Keratinocyte (primary cell): Measurements from ENCODE around the gene BCL7A. TPM values are rescaled to one million over a fixed set of nuclear protein-coding genes. Genes with fewer than 3 reads are reported as not detected.

ENCODE experiments used
- DNase-seq: peaks from one replicate; pipeline ENCODE4 v3.0.0-alpha.2; 2011; ENCODE audit warnings: low read depth, missing footprints, low spot score
- FAIRE-seq: peaks from 2 replicates; lab custom pipeline; 2011; peaks lifted over from hg19 to GRCh38; lab: Jason Lieb, UNC
- H2AFZ ChIP-seq: 2 replicates; pipeline ENCODE4 v1.6.0; 2012; ENCODE audit warnings: low read length, control low read depth, inconsistent platforms; ENCODE audit not compliant: control insufficient read depth
- H3K27ac ChIP-seq: 2 replicates; pipeline ENCODE4 v1.5.1; 2011; ENCODE audit warnings: low read length; ENCODE audit not compliant: control insufficient read depth, insufficient read depth
- H3K27me3 ChIP-seq: 3 replicates; pipeline ENCODE4 v1.6.0; 2011; ENCODE audit warnings: low read length; ENCODE audit not compliant: control insufficient read depth, insufficient read depth; ENCODE audit errors: extremely low read depth
- H3K36me3 ChIP-seq, 2 experiments: 2 replicates in 1 of 2; 3 replicates in 1 of 2; pipeline ENCODE4 v1.5.1; 2011; ENCODE audit warnings: low read length in 2 of 2, mild to moderate bottlenecking in 1 of 2; ENCODE audit not compliant: control insufficient read depth in 2 of 2, insufficient read depth in 2 of 2; ENCODE audit errors: extremely low read depth in 1 of 2
- H3K4me1 ChIP-seq: 3 replicates; pipeline ENCODE4 v1.5.1; 2011; ENCODE audit warnings: low read length; ENCODE audit not compliant: control insufficient read depth, insufficient read depth; ENCODE audit errors: extremely low read depth
- H3K4me2 ChIP-seq: 3 replicates; pipeline ENCODE4 v1.6.0; 2011; ENCODE audit warnings: low read depth, low read length; ENCODE audit not compliant: control insufficient read depth, insufficient read depth; ENCODE audit errors: extremely low read depth
- H3K4me3 ChIP-seq, 3 experiments: fragments of 200-600 bp in 1 of 3; sonication (generic) in 1 of 3; 2 replicates in 2 of 3; 3 replicates in 1 of 3; pipeline ENCODE4 v1.5.1; 2011 to 2016; ENCODE audit warnings: low read length in 3 of 3, mild to moderate bottlenecking in 3 of 3, control low read depth in 2 of 3, inconsistent platforms in 1 of 3, low read depth in 1 of 3, mixed read lengths in 1 of 3, mixed run types in 1 of 3, moderate library complexity in 1 of 3; ENCODE audit not compliant: control insufficient read depth in 2 of 3, insufficient read depth in 2 of 3; ENCODE audit errors: extremely low read depth in 1 of 3
- H3K79me2 ChIP-seq: 2 replicates; pipeline ENCODE4 v1.6.0; 2012; ENCODE audit warnings: low read length; ENCODE audit not compliant: control insufficient read depth, insufficient read depth
- H3K9ac ChIP-seq: 3 replicates; pipeline ENCODE4 v1.6.0; 2011; ENCODE audit warnings: low read length; ENCODE audit not compliant: control insufficient read depth, insufficient read depth; ENCODE audit errors: extremely low read depth
- H3K9me1 ChIP-seq: 3 replicates; pipeline ENCODE4 v1.6.0; 2011; ENCODE audit warnings: low read length; ENCODE audit not compliant: control insufficient read depth, insufficient read depth; ENCODE audit errors: extremely low read depth
- H3K9me3 ChIP-seq: 2 replicates; pipeline ENCODE4 v1.5.1; 2012; ENCODE audit warnings: low read depth, low read length; ENCODE audit not compliant: control insufficient read depth
- H4K20me1 ChIP-seq: 3 replicates; pipeline ENCODE4 v1.6.0; 2011; ENCODE audit warnings: low read length; ENCODE audit not compliant: control insufficient read depth, insufficient read depth; ENCODE audit errors: extremely low read depth
- EZH2 ChIP-seq: IDR thresholded peaks from one replicate; pipeline ENCODE4 v1.6.1; 2012; ENCODE audit warnings: inconsistent platforms, mild to moderate bottlenecking, low read length, moderate library complexity
- dilution Hi-C: fragments of 300-500 bp; cut with MboI; formaldehyde crosslinking; loops from one replicate; pipeline ENCODE4 v1.7.0; 2020; ENCODE audit warnings: low sequenced_read_pairs; ENCODE audit not compliant: extremely low pct_ligation_motif_present
- polyA plus RNA-seq, 5 experiments: library from polyadenylated mRNA; depleted of rRNA in 3 of 5; stranded (reverse) in 3 of 5; stranded (forward) in 1 of 5; unstranded in 1 of 5; fragments of >200 nt; gene quantifications; 1 replicate in 1 of 5; 2 replicates in 3 of 5; 3 replicates in 1 of 5; pipeline versions ENCODE4 v1.2.1 to v1.2.3, GENCODE V29; 2011 to 2012; ENCODE audit warnings: missing spikeins in 2 of 5, low read depth in 1 of 5, low replicate concordance in 1 of 5
- TF ChIP-seq, protein P1 (sequence below), 3 experiments: IDR thresholded peaks in 1 of 3; conservative IDR thresholded peaks in 1 of 3; optimal IDR thresholded peaks in 1 of 3; 2 replicates in 2 of 3; 3 replicates in 1 of 3; pipeline versions ENCODE3 to v1.5.1; 2011; ENCODE audit warnings: low read length in 3 of 3, mild to moderate bottlenecking in 3 of 3, moderate library complexity in 2 of 3, control low read depth in 1 of 3, inconsistent platforms in 1 of 3; ENCODE audit not compliant: insufficient read depth in 2 of 3; ENCODE audit errors: extremely low read depth in 1 of 3

BCL7A gene
- polyA plus RNA-seq, 1 donor (not counting 4 experiments of a cell fraction or from before 2014, with no cell fraction given): 12.8 TPM

DNA sequence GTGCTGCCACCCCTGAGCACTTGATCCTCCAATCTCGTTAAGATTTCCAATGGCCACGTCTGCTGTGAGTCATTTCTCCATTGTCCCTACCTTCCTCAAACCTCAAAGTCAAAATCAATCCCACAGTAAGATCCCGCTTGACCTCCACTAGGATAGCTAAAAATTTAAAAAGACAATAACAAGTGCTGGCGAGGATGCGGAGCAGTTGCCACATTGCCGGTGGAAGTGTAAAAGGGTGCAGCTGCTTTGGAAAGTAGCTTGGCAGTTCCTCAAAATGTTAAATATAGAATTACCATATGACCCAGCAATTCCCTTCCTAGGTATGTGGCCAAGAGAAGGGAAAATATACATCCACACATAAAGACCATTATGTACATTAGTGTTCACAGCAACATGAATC lies 9.5 kb upstream of the BCL7A start:
- Histone ChIP-seq H3K36me3 (no peaks in the 10 kb centered on the region), H4K20me1 (no peaks in the 10 kb centered on the region), H3K27ac (no peak overlapping the region), H3K79me2 (no peaks in the 10 kb centered on the region), H3K9me3 (no peaks in the 10 kb centered on the region), H3K9ac (no peak overlapping the region), H2AFZ (no peak overlapping the region), H3K4me1 (no peaks in the 10 kb centered on the region), H3K4me2 (no peak overlapping the region), H3K9me1 (no peaks in the 10 kb centered on the region), H3K27me3 (no peaks in the 10 kb centered on the region), H3K4me3 (no peak overlapping the region)
- no peak for FAIRE-seq
- dilution Hi-C loops: no loop called here
- TF ChIP-seq, protein P1, sequence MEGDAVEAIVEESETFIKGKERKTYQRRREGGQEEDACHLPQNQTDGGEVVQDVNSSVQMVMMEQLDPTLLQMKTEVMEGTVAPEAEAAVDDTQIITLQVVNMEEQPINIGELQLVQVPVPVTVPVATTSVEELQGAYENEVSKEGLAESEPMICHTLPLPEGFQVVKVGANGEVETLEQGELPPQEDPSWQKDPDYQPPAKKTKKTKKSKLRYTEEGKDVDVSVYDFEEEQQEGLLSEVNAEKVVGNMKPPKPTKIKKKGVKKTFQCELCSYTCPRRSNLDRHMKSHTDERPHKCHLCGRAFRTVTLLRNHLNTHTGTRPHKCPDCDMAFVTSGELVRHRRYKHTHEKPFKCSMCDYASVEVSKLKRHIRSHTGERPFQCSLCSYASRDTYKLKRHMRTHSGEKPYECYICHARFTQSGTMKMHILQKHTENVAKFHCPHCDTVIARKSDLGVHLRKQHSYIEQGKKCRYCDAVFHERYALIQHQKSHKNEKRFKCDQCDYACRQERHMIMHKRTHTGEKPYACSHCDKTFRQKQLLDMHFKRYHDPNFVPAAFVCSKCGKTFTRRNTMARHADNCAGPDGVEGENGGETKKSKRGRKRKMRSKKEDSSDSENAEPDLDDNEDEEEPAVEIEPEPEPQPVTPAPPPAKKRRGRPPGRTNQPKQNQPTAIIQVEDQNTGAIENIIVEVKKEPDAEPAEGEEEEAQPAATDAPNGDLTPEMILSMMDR (optimal IDR thresholded peaks at IDR 0.05 in 1 of 3, IDR thresholded peaks at IDR 0.05 in 1 of 3, conservative IDR thresholded peaks at IDR 0.05 in 1 of 3; ENCODE audit: extremely low read depth in 1 of 3, insufficient read depth in 2 of 3, low read length in 3 of 3): no peak
- TF ChIP-seq EZH2: no peak
- no peak for DNase-seq

DNA sequence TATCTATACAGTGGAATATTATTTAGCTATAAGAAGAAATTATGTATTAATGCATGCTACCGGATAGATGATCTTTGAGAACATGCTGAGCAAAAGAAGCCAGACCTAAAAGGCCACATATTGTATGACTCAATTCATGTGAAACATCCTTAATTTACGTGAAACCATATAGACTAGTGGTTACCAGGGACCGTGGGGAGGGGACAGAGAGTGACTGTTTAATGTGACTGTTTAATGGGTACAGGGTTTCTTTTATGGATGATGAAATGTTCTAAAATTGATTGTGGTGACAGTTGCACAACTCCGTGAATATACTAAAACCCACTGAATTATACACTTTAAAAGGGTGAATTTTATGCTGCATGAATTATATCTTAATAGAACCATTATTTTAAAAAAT lies 8.5 kb upstream of the BCL7A start:
- Histone ChIP-seq H3K9me1 (no peaks in the 10 kb centered on the region), H4K20me1 (no peaks in the 10 kb centered on the region), H3K27ac (no peak overlapping the region), H3K36me3 (no peaks in the 10 kb centered on the region), H2AFZ (no peak overlapping the region), H3K27me3 (no peaks in the 10 kb centered on the region), H3K79me2 (no peaks in the 10 kb centered on the region), H3K4me2 (no peak overlapping the region), H3K9me3 (no peaks in the 10 kb centered on the region), H3K4me3 (no peak overlapping the region), H3K9ac (no peak overlapping the region), H3K4me1 (no peaks in the 10 kb centered on the region)
- TF ChIP-seq, protein P1 (optimal IDR thresholded peaks at IDR 0.05 in 1 of 3, IDR thresholded peaks at IDR 0.05 in 1 of 3, conservative IDR thresholded peaks at IDR 0.05 in 1 of 3; ENCODE audit: extremely low read depth in 1 of 3, insufficient read depth in 2 of 3, low read length in 3 of 3): no peak
- TF ChIP-seq EZH2: no peak
- no peak for FAIRE-seq
- DNase-seq: no peak
- dilution Hi-C loops: no loop called here
